Stimulated activated naive B cell treated with anti-CD40 and anti-IgM and Interleukin-4, amounts not matched to agents 10 μg/mL and 1 μg/mL and 100 μg/mL, for 72 hours (primary cell): Measurements from ENCODE around the gene SLC25A29.
"Not testable (repeated sequence)": the region's sequence is repeated elsewhere in the genome, so short reads cannot be mapped to it uniquely, and the experiment has no call there.

Experiments used
- ATAC-seq, 2 donors: fragments of 150-1000 bp; cut with Tn5 transposase; replicated peaks; 2 replicates each; pipeline ENCODE4 v1.10.0; 2021; ENCODE audit warnings: moderate library complexity in 1 of 2
- DNase-seq: peaks from one replicate; pipeline ENCODE4 v3.0.0; 2021
- H3K27ac Mint-ChIP-seq: one replicate; pipeline ENCODE4 v1.8.0; 2022; ENCODE audit warnings: mild to moderate bottlenecking, mixed read lengths
- H3K27me3 Mint-ChIP-seq, 2 donors: one replicate each; pipeline ENCODE4 v1.8.0; 2022; ENCODE audit warnings: mixed read lengths in 2 of 2
- H3K36me3 Mint-ChIP-seq, 2 donors: one replicate each; pipeline ENCODE4 v1.8.0; 2022; ENCODE audit warnings: mixed read lengths in 2 of 2, mild to moderate bottlenecking in 1 of 2
- H3K4me1 Mint-ChIP-seq, 2 donors: one replicate each; pipeline ENCODE4 v1.8.0; 2022; ENCODE audit warnings: mixed read lengths in 2 of 2, mild to moderate bottlenecking in 1 of 2
- H3K4me3 Mint-ChIP-seq, 2 donors: one replicate each; pipeline ENCODE4 v1.8.0; 2022; ENCODE audit warnings: mild to moderate bottlenecking in 2 of 2, mixed read lengths in 2 of 2, moderate library complexity in 1 of 2
- H3K9me3 Mint-ChIP-seq, 2 donors: one replicate each; pipeline ENCODE4 v1.8.0; 2022; ENCODE audit warnings: mixed read lengths in 2 of 2, mild to moderate bottlenecking in 1 of 2

Gene SLC25A29

DNA sequence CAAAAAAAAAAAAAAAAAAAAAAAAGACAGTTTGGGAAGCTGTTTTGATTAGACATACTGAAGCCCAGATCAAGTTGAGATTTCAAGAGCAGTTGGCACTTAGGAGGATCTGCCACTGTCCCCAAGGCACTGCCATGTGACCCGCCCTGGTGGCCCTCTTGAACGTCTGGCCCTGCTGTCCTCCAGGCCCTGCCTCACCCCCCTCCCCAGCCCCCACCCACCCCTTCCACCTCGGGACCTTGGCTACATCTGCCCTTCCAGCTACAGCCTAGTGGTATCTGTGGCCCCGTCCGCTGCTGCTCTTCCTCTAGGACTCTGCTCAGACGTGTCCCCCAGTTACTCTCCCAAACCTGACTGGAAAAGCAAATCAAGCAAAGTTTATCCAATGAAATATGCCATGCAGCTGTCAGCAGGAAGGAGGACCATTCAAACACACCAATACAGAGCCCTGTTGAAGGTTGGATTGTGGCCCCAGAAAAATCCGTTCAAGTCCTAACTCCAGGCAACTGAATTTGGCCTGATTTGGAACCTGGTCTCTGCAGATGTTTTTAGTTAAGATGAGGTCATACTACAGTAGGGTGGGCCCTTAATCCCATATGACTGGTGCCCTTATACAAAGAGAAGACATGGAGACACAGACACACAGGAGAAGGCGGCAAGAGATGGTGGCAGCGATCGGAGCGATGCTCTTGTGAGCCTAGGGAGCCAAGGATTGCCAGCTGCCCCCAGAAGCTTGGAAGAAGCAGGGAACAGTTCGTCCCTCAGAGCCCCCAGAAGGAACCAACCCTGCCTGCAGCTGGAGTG lies 17.7 kb downstream of the SLC25A29 start:
- peaks cover 19 to 34% of the 10 kb centered on the region in 2 donors for H3K4me1 Mint-ChIP-seq
- H3K4me3 Mint-ChIP-seq = no peak overlapping the region
- H3K36me3 Mint-ChIP-seq = peaks cover 2 to 4% of the 10 kb centered on the region in 2 donors
- ATAC-seq = no peak
- H3K27me3 Mint-ChIP-seq = no peaks in the 10 kb centered on the region
- H3K27ac Mint-ChIP-seq = no peak overlapping the region
- DNase-seq = no peak
- no peaks in the 10 kb centered on the region for H3K9me3 Mint-ChIP-seq

DNA sequence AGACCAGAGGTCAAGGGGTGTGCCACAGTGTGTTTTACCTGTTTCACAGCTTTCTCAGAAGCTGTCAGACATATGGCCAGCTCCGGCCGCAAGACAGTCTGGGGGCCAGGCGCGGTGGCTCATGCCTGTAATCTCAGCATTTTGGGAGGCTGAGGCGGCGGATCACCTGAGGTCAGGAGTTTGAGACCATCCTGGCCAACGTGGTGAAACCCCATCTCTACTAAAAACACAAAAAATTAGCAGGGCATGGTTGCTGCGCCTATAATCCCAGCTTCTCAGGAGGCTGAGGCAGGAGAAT lies 18.3 kb downstream of the SLC25A29 start:
- not testable (repeated sequence) for H3K27ac Mint-ChIP-seq, H3K9me3 Mint-ChIP-seq, DNase-seq, H3K27me3 Mint-ChIP-seq, H3K36me3 Mint-ChIP-seq, ATAC-seq, H3K4me3 Mint-ChIP-seq
- peaks cover 16 to 28% of the 10 kb centered on the region in 2 donors for H3K4me1 Mint-ChIP-seq

DNA sequence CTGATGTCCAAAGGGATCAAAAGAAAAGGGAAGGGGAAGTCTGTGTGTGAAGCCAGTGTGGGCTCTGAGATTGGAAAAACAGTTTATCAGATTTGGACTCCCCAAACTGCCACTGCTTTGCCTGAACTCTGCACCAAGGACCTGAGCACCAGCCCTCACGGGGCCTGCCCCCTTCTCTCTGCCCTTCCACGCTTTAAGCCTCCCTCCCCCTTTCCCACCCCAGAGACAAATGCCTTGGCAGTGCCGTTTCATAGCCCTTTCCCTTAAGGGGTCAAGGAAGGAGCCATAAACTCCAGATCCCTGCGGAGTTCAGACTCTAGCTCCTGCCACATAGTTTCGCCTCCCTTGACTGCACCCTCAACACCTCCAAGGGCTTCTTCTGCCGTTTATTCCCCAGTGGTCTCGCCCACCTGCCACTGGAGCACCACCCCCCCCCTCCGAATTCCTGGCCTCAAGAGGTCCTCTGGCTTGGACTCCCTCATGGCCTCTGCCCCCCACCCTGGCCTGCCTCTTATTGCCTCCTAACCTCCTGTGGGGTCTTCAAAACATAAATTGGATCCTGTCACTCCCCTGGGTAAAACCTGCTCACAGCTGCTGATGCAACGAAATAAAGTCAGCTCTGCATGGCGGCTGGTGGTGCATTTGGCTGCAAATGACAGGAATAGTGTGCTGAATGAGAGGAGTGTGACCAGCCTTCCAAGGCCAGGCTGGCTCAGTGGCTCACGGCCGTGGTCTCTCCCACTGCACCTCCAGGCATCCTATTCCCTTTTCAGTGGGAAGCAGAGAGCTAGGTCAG lies 18.8 kb downstream of the SLC25A29 start:
- Mint-ChIP-seq H3K4me3 (no peak overlapping the region), H3K27me3 (no peaks in the 10 kb centered on the region), H3K27ac (no peak overlapping the region), H3K4me1 (peaks cover 16 to 28% of the 10 kb centered on the region in 2 donors), H3K9me3 (no peaks in the 10 kb centered on the region), H3K36me3 (no peaks in the 10 kb centered on the region)
- DNase-seq (no peak), ATAC-seq (no peak)

DNA sequence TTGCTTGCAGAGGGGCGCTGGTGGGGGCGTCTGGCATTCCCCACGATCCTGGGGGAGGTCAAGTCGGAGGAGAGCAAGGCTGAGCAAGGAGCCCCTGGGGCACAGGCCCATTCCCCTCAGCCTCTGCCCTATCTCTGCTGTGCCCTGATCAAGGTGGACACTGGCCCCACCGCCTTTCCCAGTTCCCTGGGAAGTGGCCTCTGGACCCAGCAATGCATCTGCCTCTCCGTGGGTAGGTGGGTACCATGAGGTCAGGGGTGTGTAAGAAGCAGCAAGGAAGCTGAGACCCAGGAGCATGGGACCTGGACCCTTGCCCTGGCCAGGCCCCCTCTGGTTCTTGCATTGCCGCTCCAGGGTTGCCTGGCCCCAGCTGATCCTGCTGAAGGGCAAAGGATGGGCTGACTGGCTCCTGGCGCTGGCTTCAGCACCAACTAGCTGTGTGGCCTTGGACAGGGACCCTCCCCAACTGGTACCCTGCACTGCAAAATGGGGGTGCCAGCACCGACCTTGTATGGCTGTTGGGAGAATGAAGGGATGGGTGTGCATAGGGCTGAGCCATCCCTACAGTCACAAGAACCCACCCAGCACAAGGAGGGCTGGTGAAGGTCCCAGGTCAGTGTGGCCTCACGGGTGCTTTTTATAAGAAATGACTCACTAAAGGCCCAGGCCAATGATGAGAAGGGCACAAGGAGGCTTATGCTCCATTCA lies 19.6 kb downstream of the SLC25A29 start:
- H3K36me3 Mint-ChIP-seq = peaks cover 0 to 4% of the 10 kb centered on the region in 2 donors
- no peaks in the 10 kb centered on the region for H3K9me3 Mint-ChIP-seq
- ATAC-seq = no peak
- no peak overlapping the region for H3K27ac Mint-ChIP-seq
- H3K4me1 Mint-ChIP-seq = peaks cover 18 to 28% of the 10 kb centered on the region in 2 donors
- H3K4me3 Mint-ChIP-seq = no peak overlapping the region
- no peak for DNase-seq
- H3K27me3 Mint-ChIP-seq = no peaks in the 10 kb centered on the region

DNA sequence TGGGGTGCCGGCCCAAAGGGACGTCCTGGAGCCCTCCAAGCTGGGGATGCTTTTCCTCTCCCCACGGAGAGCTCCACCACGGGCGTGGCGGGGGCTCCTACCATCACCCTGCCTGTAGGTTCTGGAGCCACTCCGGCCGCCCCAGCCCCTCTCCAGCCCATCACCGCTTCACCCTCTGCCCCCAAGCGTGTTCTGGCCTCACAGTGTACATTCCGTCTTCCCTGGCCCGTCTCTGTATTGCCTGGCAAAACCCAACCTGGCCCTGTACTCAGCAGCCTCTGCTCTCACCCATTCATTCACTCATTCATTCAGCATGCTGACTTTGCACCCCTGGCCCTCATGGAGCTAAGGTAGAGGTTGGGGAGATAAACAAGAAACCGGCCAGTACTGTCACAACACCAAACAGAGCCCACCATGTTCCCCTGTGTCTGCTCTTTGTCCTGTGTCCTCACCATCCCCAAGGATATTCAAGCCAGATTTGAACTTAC lies 20.3 kb downstream of the SLC25A29 start:
- Mint-ChIP-seq H3K36me3 (peaks cover 0 to 6% of the 10 kb centered on the region in 2 donors), H3K27ac (peak overlapping the region; percentile 90), H3K4me3 (peak overlapping the region; percentile 81 to 82), H3K9me3 (no peaks in the 10 kb centered on the region), H3K27me3 (no peaks in the 10 kb centered on the region), H3K4me1 (peaks cover 19 to 28% of the 10 kb centered on the region in 2 donors)
- DNase-seq (no peak), ATAC-seq (no peak)

DNA sequence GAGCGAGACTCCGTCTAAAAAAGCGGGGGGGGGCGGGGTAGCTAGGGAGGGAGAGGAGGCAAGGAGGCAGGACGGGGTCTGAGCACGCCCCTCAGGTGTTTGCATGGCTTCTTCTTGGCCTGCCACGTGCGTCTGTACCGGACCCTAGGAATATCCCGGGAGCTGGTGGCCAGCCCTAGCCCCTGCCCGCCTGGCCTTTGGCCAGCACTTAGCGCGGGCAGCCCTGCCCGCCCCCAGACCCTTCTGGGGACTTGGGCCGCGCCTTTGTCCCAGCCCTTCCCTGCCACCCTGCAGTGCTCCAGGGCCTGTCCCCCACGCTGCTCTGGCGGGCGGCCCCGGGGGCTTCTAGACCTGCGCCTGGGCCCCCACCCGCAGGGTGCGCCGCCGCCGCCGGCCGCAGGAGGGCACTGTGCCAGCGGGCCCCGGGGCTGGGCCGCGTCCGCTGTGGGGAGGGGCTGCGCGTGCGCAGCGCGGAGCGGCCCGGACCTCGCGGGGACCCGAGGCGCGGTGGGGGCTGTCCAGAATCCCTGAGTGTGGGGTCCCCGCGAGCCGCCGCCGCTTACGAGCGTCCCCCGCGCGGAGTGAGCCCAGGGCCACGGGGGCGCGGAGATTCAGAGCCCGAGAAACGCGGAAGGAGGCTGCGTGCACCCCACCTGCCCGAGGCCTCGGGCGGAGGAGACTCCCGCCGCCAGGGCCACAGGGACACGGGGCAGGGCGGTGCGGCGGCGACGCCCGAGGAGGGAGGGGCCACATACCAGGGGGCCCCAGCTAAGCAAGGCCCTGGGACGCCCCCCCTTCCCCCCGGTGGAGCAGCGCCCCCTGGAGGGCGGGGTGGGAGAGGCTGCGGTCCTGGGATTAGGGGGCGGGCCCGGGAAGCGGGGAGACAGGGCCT lies 21.0 kb downstream of the SLC25A29 start:
- Mint-ChIP-seq H3K36me3 (peaks cover 2 to 11% of the 10 kb centered on the region in 2 donors), H3K27me3 (no peaks in the 10 kb centered on the region), H3K4me1 (peaks cover 18 to 21% of the 10 kb centered on the region in 2 donors), H3K27ac (peak overlapping the region; percentile 90), H3K4me3 (peak overlapping the region; percentile 81 to 82), H3K9me3 (no peaks in the 10 kb centered on the region)
- DNase-seq (peak; percentile 69), ATAC-seq (peak; percentile 88 to 89)

DNA sequence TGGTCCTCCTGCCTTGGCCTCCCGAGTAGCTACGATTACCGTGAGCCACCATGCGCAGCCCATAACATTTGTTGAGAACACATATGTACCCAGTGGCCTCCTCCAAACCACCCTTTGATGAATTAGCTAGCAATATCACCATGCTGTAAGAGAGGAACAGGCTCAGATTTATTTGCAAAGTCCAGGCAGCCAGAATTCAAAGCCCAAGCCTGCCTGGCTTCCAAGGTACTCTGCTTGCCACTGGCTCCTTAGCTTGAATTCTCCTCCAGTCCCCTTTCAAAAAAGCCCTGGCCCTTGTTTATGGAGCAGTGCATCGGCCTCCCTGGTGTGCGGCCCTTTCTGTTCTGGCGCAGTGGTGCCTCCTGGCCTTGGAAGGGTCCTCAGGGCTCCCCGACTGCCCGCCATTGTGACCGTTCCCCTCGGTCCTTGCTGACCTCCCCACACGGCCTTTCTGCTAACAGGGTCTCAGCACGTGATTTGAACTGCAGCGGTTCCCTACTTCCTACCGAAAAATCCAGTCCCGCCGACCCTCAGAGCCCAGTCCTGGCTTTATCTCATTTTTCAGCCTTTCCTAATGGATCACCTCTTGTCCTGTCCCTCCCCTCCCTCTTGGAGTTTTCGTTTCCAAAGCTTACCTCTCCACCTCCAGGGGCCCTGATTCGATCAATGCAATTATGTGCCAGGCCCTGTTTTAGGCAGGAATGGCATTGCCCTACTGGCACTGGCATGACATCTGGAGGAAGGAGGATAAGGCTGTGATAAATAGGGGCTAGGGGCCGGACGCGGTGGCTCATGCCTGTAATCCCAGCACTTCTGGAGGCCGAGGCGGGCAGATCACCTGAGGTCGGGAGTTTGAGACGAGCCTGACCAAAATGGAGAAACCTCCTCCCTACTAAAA lies 22.0 kb downstream of the SLC25A29 start:
- ATAC-seq = no peak
- Mint-ChIP-seq H3K4me3 (peak overlapping the region; percentile 68 to 82), H3K4me1 (peaks cover 14 to 20% of the 10 kb centered on the region in 2 donors), H3K9me3 (no peaks in the 10 kb centered on the region), H3K27me3 (no peaks in the 10 kb centered on the region), H3K27ac (peak overlapping the region; percentile 77), H3K36me3 (peaks cover 2 to 11% of the 10 kb centered on the region in 2 donors)
- no peak for DNase-seq

DNA sequence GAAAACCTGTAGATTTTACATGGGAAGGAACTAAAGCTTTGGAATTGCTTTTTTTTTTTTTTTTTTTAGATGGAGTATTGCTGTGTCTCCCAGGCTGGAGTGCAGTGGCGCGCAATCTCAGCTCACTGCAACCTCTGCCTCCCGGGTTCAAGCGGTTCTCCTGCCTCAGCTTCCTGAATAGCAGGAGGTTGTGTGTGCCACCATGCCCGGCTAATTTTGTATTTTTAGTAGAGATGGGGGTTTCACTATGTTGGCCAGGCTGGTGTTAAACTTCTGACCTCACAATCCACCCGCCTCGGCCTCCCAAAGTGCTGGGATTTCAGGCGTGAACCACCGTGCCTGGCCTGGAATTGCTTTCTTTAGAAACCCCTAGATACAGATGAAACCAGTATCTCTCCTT lies 22.8 kb downstream of the SLC25A29 start:
- not testable (repeated sequence) for DNase-seq, H3K9me3 Mint-ChIP-seq
- peaks cover 20 to 27% of the 10 kb centered on the region in 2 donors for H3K4me1 Mint-ChIP-seq

DNA sequence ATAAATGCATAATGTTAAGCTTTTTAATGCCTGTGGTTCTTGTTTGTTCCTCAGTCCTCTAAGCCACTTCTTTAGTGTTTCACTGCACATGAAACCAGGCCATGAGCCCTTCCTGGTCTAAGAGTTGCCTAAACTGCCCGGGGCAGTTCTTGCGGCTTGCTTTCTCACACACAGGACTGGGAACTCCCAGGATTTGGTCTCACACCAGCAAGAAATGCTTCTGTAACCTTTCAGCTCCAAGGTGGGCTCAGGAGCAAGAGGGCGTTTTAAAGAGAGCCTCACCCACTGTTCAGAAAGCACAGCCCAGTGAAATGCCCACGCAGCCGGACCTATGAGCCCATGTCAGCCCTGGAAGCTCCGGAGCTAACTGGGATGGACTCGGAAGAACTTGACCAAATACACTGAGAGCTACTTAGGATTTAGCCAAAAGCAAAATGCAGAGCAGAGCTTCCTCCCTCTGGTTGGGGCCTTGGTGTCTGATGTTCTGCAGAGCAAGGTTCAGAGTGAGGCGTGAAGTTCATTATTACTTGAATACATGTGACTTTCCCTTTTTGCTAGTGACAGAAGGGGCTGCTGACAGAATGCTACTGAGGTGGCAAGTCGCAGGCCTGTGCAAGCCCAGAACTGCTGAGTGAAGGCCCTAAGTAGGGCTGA lies 23.4 kb downstream of the SLC25A29 start:
- H3K4me1 Mint-ChIP-seq = peaks cover 22 to 30% of the 10 kb centered on the region in 2 donors
- peak overlapping the region; percentile 14 for H3K27ac Mint-ChIP-seq
- H3K36me3 Mint-ChIP-seq = peaks cover 2 to 11% of the 10 kb centered on the region in 2 donors
- no peaks in the 10 kb centered on the region for H3K9me3 Mint-ChIP-seq
- no peak for DNase-seq
- H3K27me3 Mint-ChIP-seq = no peaks in the 10 kb centered on the region
- H3K4me3 Mint-ChIP-seq = no peak overlapping the region
- no peak for ATAC-seq

More for the DNA sequence above, 22.8 kb downstream of the SLC25A29 start:
- H3K36me3 Mint-ChIP-seq = peaks cover 2 to 11% of the 10 kb centered on the region in 2 donors
- H3K4me3 Mint-ChIP-seq, H3K27ac Mint-ChIP-seq, H3K27me3 Mint-ChIP-seq, ATAC-seq: not testable (repeated sequence)

DNA sequence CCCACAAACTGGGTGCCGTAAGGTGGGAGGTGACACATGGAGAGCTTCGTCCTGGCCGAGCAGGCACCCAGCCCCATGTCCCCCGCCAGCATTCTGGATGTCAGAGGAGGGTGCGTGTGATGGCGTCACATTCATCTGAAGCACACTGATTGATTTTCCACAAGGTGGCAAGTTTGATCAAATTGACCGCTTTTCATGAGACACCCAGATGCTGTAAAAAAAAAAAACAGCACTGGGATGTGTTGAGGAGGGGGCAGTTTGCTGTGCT lies 24.2 kb downstream of the SLC25A29 start:
- ATAC-seq (no peak), DNase-seq (no peak)
- peak overlapping the region; percentile 71 for H3K27ac Mint-ChIP-seq
- H3K36me3 Mint-ChIP-seq = peaks cover 2 to 14% of the 10 kb centered on the region in 2 donors
- no peaks in the 10 kb centered on the region for H3K9me3 Mint-ChIP-seq
- no peak overlapping the region for H3K4me3 Mint-ChIP-seq
- H3K4me1 Mint-ChIP-seq = peaks cover 25 to 30% of the 10 kb centered on the region in 2 donors
- no peaks in the 10 kb centered on the region for H3K27me3 Mint-ChIP-seq

DNA sequence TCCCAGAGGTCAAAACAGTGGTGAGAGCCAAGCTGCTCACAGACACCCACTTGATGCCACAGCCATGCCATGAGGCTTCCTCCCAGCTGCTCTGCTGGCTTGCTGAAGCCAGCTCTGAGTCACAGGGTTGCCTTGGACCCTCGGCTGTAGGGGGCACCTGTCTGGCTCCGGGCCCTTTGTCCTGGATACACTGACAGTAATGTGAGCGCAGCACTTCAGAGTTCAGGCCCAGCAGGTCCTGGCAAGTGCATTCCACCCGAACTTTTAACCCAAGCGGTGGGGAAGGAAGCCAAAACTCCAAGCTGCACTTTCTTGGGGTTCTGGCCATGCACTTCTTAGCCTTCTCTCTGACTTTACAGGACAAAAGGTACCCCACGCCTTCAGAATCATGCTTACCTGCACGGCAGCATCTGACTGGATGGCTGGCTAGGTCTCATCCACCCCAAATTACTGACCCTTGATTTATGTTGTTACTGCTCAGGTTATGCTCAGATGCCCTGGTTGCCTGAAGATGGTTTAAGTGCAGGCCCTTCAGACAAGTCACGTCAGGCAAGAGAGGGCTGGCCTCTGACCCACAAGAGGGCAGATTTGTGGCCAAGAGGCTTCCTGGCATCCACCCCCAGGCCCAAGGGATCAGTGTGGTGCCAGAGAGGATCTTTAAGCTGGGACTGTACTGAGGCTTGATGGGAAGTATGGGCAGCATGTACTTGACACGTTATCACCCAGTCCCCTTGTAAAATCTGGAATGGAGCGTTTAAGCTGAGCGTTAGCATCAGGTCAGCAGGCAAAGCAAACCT lies 24.8 kb downstream of the SLC25A29 start:
- peaks cover 25 to 30% of the 10 kb centered on the region in 2 donors for H3K4me1 Mint-ChIP-seq

DNA sequence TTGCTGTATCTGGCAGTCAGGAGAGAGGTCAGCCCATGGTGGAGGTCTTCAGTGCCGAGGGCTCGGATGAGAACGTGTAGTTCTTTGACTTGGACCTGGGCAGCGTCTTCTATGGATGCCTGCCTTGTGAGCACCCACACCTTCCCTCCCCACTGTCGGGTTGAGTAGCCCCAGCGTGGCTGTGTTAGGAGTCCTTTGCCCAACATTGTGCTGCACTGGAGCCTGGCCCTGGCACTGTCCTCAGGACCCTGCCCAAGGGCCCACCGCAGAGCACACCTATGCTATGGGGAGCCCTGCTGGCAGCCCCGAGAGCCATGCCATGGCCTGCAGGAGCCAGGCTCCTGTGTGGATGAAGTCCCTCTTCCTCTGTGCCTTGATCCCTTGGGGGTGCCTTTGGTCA lies 26.7 kb downstream of the SLC25A29 start:
- H3K4me3 Mint-ChIP-seq = no peak overlapping the region
- H3K27ac Mint-ChIP-seq = no peak overlapping the region
- H3K4me1 Mint-ChIP-seq = peaks cover 23 to 34% of the 10 kb centered on the region in 2 donors
- no peaks in the 10 kb centered on the region for H3K9me3 Mint-ChIP-seq
- peaks cover 12 to 26% of the 10 kb centered on the region in 2 donors for H3K36me3 Mint-ChIP-seq
- no peak for ATAC-seq
- no peak for DNase-seq
- no peaks in the 10 kb centered on the region for H3K27me3 Mint-ChIP-seq

More for the DNA sequence above, 24.8 kb downstream of the SLC25A29 start:
- H3K4me3 Mint-ChIP-seq = no peak overlapping the region
- ATAC-seq (no peak), DNase-seq (no peak)
- peaks cover 2 to 14% of the 10 kb centered on the region in 2 donors for H3K36me3 Mint-ChIP-seq
- no peaks in the 10 kb centered on the region for H3K9me3 Mint-ChIP-seq
- no peaks in the 10 kb centered on the region for H3K27me3 Mint-ChIP-seq
- peak overlapping the region; percentile 71 for H3K27ac Mint-ChIP-seq
